Measurements from ENCODE around the gene OSBPL8.

GRCh38 chr12:76307083-76307482 lies 252.5 kb downstream of the OSBPL8 start:
- TF ChIP-seq EZH2phosphoT487 (IDR thresholded peaks at IDR 0.05; ENCODE audit: unreplicated experiment) (no peak), POLR2AphosphoS5 (IDR thresholded peaks at IDR 0.05; ENCODE audit: low read depth) (no peak), NANOG (IDR thresholded peaks at IDR 0.05; ENCODE audit: borderline replicate concordance) (no peak), CTCF (conservative IDR thresholded peaks at IDR 0.05; ENCODE audit: low read depth in 2 of 2) (no peak)

Data from GM23338 (cell line).